Peyer's patch (tissue), 4 donors: Measurements from ENCODE around the gene IFT81.

Experiments
- POLR2A ChIP-seq, 2 donors: fragments of 450-650 bp; IDR thresholded peaks; one replicate each; pipeline ENCODE4 v1.5.1; 2017; ENCODE audit warnings: antibody characterized with exemption in 2 of 2, mild to moderate bottlenecking in 2 of 2, moderate library complexity in 2 of 2
- TF ChIP-seq, protein P1 (sequence below), 6 experiments: fragments of 450-650 bp in 4 of 6; fragments of 200-600 bp in 2 of 6; sonication (generic) in 1 of 6; IDR thresholded peaks; one replicate each; pipeline ENCODE4 v1.5.1; 2017 to 2019; ENCODE audit warnings: antibody characterized with exemption in 6 of 6, mild to moderate bottlenecking in 3 of 6, moderate library complexity in 1 of 6

DNA sequence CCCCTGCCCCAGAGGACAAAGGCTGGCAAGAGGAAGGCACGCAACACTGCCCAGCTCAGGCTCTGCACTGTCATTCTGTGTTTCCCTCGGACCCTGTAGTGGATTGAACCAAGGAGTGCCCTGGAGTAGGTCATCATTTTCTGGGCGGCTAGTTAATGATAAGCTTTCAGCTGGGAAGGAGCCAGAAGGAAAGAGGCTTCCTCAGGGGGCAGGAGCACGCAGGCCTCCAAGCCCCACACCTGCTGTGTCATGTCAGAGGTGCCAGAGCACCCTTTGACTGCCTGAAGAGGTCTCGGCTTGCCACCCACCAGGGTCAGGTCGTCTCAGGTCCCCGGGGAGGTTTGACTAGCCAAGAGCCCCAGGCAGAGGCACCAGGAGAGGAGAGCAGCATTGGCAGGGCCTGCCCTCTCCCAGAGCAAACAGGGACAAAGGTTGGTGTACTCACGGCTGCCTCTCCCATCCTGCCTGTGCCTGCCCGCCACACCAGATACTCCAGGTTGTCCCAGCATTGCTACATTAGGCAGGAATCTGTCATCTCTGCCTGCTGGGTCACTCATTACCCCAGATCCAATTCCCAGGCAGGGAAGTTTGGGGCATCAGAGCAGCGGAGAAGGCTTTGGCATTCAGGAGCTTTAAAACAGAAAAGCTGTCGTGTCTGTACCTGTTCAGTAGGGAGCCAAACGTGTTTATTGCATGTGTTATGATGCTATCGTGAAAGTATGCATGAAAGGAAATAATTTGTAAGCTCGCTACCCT is 123.4 kb downstream of the IFT81 start:
- peak; percentile 57 to 73 for TF ChIP-seq POLR2A (IDR thresholded peaks at IDR 0.05)
- TF ChIP-seq, protein P1, sequence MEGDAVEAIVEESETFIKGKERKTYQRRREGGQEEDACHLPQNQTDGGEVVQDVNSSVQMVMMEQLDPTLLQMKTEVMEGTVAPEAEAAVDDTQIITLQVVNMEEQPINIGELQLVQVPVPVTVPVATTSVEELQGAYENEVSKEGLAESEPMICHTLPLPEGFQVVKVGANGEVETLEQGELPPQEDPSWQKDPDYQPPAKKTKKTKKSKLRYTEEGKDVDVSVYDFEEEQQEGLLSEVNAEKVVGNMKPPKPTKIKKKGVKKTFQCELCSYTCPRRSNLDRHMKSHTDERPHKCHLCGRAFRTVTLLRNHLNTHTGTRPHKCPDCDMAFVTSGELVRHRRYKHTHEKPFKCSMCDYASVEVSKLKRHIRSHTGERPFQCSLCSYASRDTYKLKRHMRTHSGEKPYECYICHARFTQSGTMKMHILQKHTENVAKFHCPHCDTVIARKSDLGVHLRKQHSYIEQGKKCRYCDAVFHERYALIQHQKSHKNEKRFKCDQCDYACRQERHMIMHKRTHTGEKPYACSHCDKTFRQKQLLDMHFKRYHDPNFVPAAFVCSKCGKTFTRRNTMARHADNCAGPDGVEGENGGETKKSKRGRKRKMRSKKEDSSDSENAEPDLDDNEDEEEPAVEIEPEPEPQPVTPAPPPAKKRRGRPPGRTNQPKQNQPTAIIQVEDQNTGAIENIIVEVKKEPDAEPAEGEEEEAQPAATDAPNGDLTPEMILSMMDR (IDR thresholded peaks at IDR 0.05) = no peak
